NCI-H2029 (cell line): ENCODE results near the gene ATP4B.

Experiments
- DNase-seq: peaks from one replicate; lab custom pipeline; 2025; lab: John Stamatoyannopoulos, UW

The ATP4B gene

DNA sequence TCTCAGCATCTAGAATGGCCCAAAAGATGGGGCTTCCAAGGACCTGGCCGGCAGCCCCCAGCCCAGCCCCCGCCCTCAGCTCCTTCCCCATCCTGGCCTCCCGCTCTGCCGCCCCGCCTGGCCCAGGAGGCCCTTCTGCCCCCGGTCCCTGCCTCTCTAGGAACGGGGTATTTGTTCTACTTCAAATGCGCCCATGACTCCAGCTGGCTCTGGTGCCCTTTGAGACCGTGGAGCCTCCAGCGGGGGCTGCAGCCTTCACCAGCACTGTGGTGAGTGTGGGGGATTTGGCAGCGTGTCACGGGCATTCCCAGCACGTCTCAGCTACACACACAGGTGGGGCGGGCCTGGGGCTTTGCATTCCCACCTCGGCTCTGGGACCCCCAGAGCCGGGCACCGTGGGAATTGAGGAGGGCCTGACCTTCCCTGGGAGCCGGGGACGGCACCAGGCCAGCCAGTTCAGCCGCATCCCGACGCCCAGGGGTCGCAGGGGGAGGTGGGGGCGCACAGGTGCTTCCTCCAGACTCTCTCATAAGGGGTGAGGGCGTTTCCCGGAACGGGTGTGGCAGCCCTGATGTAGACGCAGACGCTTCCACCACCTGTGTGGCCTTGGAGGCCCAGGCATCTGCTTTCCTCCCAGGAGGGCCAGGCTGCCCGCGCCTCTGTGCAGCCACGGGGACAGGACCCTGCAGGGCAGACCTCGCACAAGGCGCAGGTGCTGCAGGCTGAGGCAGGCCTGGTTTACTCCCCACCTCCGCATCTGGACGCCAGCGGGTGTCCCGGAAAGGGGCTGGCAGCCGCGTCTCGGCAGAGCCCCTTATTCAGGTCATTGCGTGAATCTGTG, 947 bp downstream of the ATP4B start:
- DNase-seq, result no peak

- DNase-seq, result no peak
These were observed 1.9 kb downstream of the ATP4B start for GRCh38 chr13:113656003-113656588.

DNA sequence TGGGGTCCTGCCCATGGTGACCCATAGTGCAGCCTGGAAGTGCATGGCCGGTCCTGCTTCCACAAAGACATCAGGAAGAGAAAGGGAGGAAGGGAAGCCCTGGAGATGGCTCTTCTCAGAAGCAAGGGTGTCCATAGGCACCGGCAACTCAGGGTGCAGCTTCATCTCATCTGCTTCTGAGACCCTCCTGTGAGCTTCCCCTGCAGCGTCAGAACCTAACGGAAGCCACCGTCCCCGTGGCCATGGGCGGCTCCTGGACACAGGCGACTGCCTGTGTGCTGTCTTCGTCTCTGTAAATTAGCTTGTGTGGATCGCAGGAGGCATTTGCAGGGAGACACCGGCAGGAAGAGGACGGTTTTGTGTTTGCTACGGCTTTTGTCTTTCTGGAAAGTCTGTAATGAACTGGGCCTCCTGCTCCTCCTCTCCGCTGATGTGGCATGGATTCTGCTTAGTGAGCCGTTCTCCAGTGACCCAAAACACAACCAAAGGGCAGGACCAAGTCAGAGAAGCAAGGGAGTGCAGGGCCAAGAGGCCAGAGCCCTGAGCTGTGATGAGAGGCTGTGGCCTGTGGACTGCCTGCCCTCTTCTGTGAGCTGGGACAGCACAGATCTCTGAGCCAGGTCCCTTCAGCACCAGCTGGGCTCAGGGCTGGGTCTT, 2.5 kb downstream of the ATP4B start:
- no peak for DNase-seq

DNA sequence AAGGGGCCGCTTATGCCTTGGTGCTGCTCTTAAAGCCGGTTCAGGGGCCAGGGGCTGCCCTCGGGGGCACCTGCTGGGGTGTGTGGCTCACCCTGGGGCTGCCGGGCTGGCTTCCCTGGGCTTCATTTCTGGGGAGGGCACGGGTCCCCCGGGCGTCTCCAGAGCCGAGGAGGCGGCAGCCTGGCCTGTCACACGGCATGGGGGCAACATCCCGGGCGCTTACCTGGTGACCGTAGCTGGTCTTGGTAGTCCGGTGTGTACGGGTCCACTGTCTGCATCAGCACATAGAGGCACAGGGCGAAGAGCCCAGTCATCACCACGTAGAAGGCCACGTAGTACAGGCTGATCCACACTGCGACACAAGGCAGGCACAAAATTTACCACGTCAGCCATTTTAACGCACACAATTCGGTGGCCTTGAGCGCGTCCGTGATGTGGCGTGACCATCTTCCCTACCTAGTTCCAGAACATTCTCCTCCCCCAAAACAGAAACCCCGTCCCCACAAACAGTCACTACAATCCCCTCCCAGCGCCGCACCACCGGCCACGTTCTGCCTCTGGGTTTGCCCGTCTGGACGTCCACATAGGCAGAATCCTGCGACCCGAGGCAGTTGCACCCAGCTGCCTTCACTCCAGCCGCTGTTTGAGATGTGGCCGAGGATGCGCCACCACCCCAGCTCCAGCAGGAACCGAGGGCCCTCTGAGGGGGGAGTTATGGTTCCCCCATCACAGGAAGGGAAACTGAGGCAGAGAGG, 3.2 kb downstream of the ATP4B start:
- DNase-seq, result no peak

DNA sequence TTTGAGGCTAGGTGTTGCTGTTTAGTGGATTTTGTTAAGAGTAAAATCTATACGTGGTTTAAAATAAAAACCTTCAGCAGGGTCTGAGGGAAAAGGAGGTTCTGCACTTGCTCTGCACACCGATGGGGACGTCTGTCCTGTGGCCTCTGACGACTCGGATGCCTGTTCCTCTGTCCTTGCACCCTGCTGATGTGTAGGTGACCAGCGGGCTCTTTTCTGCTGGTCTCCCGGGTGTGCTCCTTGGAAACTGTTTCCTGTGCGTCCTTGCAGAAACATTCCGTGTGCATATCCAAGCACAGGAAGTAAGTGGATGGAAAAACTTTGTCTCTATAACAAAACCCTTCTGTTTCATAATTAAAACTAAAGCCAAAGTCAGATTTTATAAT, 3.8 kb downstream of the ATP4B start:
- DNase-seq, result no peak

- no peak for DNase-seq
These were observed 4.5 kb downstream of the ATP4B start for GRCh38 chr13:113653264-113654174.

DNA sequence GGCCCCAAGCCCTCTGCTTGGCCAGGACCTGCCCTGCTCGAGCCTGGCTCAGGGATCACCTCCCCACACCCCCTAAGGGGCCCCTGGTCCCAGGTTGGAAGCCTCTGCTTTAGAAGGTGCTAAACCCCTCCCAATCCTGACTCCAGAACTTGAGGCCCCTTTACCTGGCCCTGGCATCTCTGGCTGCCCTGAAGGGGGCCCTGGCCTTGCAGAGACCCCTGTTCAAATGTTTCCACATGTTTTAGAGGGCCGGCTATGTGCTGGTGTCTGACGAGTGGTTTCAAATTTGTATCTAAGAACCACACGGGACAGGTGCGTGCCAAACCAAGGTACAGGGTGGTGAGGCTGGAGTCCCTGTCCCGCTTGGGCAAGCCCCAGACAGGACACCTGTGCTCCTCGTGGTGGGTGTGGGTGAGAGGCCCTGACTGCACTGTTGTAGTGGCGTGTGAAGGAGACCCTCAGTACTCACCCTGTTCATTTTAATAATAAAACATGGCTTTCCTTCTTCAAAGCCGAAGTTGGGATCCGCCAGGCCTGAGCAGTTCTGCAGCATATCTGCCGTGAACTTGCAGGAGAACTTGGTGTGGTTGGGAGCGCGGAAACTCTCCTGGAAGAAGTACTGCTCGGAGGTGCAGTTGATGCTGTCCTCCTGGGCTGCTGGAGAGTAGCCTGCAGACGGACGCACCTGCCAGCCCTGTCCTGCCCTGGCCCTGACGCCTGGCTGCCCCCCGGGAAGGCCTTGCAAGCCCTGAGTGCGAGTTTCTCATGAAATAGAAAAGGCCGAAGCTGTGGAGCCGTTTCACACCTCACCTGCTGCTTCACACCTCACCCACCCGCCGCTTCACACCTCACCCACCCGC, 5.4 kb downstream of the ATP4B start:
- no peak for DNase-seq

DNA sequence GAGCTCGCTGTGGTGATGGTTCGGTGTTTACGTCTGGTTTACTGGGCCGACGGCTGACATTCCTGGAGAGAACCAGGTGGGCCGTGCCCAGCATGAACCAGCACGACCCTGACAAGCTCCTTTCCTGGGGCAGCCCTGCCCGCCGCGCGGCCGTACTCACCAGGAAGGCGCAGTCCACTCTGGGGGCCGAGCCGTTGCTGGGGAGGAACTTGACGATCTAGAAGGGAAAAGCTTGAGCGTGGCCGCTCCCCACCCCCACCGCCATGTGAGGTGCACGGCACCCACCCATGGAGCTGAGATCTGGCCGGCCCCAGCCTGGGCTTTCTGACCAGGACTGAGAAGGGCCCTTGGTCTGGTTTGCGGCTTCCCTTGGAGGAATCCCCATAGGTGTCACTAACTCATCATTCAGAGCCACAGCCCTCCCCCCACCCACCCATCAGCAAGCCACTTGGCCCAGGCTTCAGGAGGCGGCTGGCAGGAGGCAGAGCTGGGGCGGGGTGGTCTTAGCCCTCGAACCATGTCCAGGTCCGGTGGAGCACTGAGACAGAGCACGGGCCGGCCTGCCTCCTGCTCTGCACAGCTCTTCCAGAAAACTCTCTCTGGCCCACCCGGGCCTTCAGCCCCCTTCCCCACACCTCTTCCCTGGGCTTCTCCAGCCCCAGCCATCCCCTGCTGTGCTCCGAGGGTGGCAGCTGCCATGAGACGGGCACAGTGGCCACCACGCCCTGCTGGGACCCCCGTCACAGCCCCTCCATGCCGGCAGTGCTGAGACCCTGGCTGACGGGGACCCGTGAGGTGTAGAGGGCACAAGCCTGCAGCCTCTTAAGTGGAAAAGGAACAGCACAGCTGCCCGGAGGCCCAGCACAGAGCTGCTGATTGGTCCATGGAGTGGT, 6.2 kb downstream of the ATP4B start:
- no peak for DNase-seq

- DNase-seq, result no peak
These were observed 7.3 kb downstream of the ATP4B start for GRCh38 chr13:113650731-113651148.

DNA sequence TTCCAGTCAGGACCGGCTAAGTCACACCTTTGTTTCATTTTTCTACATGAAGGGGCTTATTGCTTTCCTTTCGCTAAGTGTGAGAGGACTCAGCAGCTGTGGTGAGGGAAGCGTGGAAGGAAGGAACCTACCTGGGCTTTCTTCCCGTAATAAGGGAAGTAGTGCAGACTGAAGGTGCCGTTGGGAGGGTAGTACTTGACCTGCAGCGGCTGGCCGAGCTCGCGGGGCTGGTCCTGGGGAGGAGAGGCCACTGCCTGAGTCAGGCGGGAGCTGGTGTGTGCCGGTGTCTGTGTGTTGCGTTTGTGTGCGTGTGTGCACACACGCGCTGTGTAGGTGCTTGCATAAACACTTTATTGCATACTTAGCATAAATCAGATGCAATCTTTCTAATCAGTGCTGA, 7.7 kb downstream of the ATP4B start:
- DNase-seq, result no peak

- no peak for DNase-seq
These were observed 8.8 kb downstream of the ATP4B start for GRCh38 chr13:113649212-113649611.

DNA sequence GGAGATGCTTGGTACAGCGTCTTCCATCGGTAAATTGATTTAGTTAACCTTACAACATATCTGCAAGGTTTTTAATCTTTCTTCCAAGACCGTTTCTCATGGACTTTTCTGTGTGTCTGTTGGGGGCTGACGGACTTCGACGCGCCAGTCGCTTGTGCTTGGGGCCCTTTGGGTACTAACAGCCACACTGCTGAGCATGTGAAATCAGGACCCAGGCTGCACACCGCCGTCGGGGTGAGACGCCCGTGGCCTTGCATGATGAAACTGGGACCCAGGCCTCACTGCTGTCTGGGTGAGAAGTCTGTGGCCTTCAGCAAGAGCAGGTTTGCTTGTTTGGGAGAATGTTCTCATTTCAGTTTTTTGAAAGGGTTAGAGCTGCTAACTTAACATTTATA, 9.8 kb downstream of the ATP4B start:
- no peak for DNase-seq

DNA sequence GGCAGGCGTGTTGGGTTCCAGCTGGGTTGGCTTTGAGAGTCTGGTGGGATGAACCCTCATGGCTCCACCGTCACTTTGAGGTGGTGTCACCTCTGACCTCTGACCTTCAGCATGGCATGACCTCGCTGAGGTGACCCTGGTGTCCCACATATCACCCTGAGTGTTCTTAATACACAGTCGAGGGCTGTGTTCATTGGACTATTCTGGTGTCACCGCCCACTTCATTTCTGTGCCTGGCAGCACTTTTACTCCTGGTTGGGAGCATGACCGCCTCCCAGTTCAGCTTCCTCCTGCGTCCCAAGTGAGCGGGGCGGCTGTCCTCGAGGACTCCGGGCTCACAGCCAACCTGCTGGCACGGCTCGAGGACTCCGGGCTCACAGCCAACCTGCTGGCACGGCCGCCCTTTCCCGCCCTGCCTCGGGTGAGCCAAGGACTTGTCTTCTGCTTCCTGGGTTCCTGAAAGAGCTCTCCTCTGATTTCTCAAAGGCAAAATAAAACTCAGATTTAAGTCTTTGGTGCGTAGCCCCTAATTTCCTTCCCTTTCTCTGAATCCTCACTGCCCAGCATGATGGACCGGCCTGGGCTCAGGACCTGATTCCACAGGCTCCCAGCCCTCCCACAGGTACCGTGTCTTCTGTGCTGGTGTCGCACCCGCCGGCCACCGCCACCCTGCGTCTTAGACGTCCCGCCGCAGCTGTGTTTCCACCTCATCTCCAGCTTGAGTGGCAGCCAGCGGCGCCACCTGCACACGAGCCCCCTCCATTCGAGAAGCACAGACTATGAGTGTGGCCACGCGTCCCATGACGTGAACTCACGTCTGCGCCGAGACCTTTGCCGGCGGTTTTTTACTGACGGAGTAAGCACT, 10.4 kb downstream of the ATP4B start:
- peak; percentile 77 for DNase-seq

DNA sequence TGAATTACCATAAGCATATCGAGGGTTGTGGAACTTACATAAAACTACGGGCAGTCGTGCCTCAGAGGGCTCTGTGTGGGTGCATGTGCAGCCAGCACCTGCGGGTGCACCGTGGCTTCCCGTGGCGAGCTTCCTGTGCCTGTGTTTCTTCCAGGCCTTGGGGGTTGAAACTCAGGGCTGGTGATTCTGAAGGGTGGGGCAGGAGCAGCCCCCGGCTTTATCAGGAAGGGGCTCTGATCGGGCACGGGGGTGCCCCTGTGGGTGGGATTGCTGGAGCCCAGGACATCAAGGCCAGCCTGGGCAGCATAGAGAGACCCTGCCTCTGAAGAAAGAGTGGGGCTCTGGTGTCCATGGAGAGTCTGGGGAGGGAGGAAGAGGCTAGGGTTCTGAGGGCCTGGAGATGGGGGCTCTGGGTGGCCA, 11.1 kb downstream of the ATP4B start:
- no peak for DNase-seq

DNA sequence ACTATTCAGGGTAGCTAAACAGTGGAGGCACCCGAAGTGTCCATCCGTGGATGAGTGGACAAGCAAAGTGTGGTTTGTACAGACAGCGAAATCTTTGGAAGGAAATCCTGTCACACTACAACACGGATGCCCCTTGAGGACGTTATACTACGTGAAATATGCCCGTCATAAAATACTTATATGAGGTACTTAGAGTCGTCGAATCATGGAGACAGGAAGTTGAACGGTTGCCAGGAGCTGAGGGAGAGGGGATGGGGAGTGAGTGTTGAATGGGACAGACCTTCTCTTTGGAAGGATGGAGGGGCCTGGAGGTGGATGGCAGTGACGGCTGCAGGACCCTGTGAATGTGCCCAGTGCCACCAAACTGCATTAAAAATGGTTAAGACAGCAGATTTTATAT, 11.6 kb downstream of the ATP4B start:
- DNase-seq, result no peak

GRCh38 chr13:113645329-113645728, 12.7 kb downstream of the ATP4B start:
- DNase-seq, result no peak

- DNase-seq, result no peak
These were observed 13.2 kb downstream of the ATP4B start for GRCh38 chr13:113644800-113645199.

DNA sequence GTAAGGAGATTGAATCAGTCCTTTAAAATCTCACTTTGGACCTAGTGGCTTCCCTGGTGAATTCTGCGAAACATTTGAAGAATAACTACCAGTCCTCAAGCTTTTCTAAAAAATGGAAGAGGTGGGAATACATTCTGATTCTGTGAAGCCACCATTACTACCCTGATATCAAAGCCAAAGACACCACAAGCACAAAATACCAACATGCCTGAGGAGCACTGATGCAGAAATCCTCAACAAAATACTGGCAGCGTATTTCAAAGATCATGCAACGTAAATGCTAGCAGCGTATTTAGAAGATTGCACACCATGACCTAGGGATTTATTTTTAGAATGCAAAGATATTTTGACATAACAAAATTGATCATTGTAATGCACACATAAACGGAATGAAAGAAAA, 14.4 kb downstream of the ATP4B start:
- no peak for DNase-seq
